ENCODE data around the gene BSDC1. TPM values are rescaled to one million over a fixed set of nuclear protein-coding genes. Genes with fewer than 3 reads are reported as not detected.

Gene BSDC1
- polyA plus RNA-seq, 1 donor from 2014 or later: 158 TPM

GRCh38 chr1:32376199-32376598 lies 18.0 kb downstream of the BSDC1 start:
- H3K4me2 ChIP-seq (ENCODE audit: low read length): no peak overlapping the region
- H3K36me3 ChIP-seq (ENCODE audit: insufficient read depth, low read length): peaks cover 6% of the 10 kb centered on the region
- H3K9me3 ChIP-seq (ENCODE audit: low read length): no peaks in the 10 kb centered on the region
- no peaks in the 10 kb centered on the region for H3K9me2 ChIP-seq (ENCODE audit: insufficient read depth, low read length)
- H3K27me3 ChIP-seq (ENCODE audit: insufficient read depth, low read depth, low read length): no peaks in the 10 kb centered on the region
- H3K9ac ChIP-seq (ENCODE audit: low read length): no peak overlapping the region
- no peaks in the 10 kb centered on the region for H4K20me1 ChIP-seq (ENCODE audit: insufficient read depth)
- H3F3A ChIP-seq (ENCODE audit: insufficient read depth, low read length, poor library complexity, severe bottlenecking): no peaks in the 10 kb centered on the region
- no peak overlapping the region for H2AFZ ChIP-seq (ENCODE audit: low read depth, low read length)
- no peak overlapping the region for H3K4me3 ChIP-seq (ENCODE audit: low read length)
- no peaks in the 10 kb centered on the region for H3K79me2 ChIP-seq (replicated peaks; ENCODE audit: insufficient read depth, low read length)
- no peak overlapping the region for H3K27ac ChIP-seq (ENCODE audit: low read length)
- TF ChIP-seq EZH2 (IDR thresholded peaks at IDR 0.05; ENCODE audit: borderline replicate concordance, insufficient read depth, low read length, poor library complexity, severe bottlenecking): no peak
- no peak for TF ChIP-seq RAD21 (conservative IDR thresholded peaks at IDR 0.05)
- TF ChIP-seq TAF1 (IDR thresholded peaks at IDR 0.05; ENCODE audit: low read depth): no peak
- TF ChIP-seq SMC3 (conservative IDR thresholded peaks at IDR 0.05; ENCODE audit: poor library complexity): no peak
- TF ChIP-seq REST (IDR thresholded peaks at IDR 0.05; ENCODE audit: borderline replicate concordance): no peak
- TF ChIP-seq POLR2AphosphoS5 (IDR thresholded peaks at IDR 0.05): no peak

- Histone ChIP-seq H3K27ac (ENCODE audit: low read length) (no peak overlapping the region), H3K36me3 (ENCODE audit: insufficient read depth, low read length) (peaks cover 6% of the 10 kb centered on the region)
- TF ChIP-seq MXI1 (conservative IDR thresholded peaks at IDR 0.05; ENCODE audit: poor library complexity, severe bottlenecking) (no peak), EZH2 (IDR thresholded peaks at IDR 0.05; ENCODE audit: borderline replicate concordance, insufficient read depth, low read length, poor library complexity, severe bottlenecking) (no peak)
Observed at GRCh38 chr1:32373996-32374592, 20.1 kb downstream of the BSDC1 start.

GRCh38 chr1:32372149-32372756 lies 22.0 kb downstream of the BSDC1 start:
- Histone ChIP-seq H3K27me3 (ENCODE audit: insufficient read depth, low read depth, low read length) (no peaks in the 10 kb centered on the region), H3K4me2 (ENCODE audit: low read length) (no peak overlapping the region), H3F3A (ENCODE audit: insufficient read depth, low read length, poor library complexity, severe bottlenecking) (no peaks in the 10 kb centered on the region), H3K36me3 (ENCODE audit: insufficient read depth, low read length) (peaks cover 6% of the 10 kb centered on the region), H3K4me3 (ENCODE audit: low read length) (no peak overlapping the region), H3K79me2 (replicated peaks; ENCODE audit: insufficient read depth, low read length) (no peaks in the 10 kb centered on the region), H3K9me3 (ENCODE audit: low read length) (no peaks in the 10 kb centered on the region), H4K20me1 (ENCODE audit: insufficient read depth) (no peaks in the 10 kb centered on the region), H3K9ac (ENCODE audit: low read length) (no peak overlapping the region), H3K9me2 (ENCODE audit: insufficient read depth, low read length) (no peaks in the 10 kb centered on the region), H3K27ac (ENCODE audit: low read length) (no peak overlapping the region), H2AFZ (ENCODE audit: low read depth, low read length) (no peak overlapping the region)
- TF ChIP-seq EP300 (conservative IDR thresholded peaks at IDR 0.05; ENCODE audit: poor library complexity, severe bottlenecking): no peak

More at GRCh38 chr1:32373996-32374592, 20.1 kb downstream of the BSDC1 start:
- Histone ChIP-seq H4K20me1 (ENCODE audit: insufficient read depth) (no peaks in the 10 kb centered on the region), H3K9me3 (ENCODE audit: low read length) (no peaks in the 10 kb centered on the region), H3K9me2 (ENCODE audit: insufficient read depth, low read length) (no peaks in the 10 kb centered on the region), H2AFZ (ENCODE audit: low read depth, low read length) (no peak overlapping the region), H3F3A (ENCODE audit: insufficient read depth, low read length, poor library complexity, severe bottlenecking) (no peaks in the 10 kb centered on the region), H3K4me3 (ENCODE audit: low read length) (no peak overlapping the region), H3K79me2 (replicated peaks; ENCODE audit: insufficient read depth, low read length) (no peaks in the 10 kb centered on the region), H3K9ac (ENCODE audit: low read length) (no peak overlapping the region), H3K4me2 (ENCODE audit: low read length) (no peak overlapping the region), H3K27me3 (ENCODE audit: insufficient read depth, low read depth, low read length) (no peaks in the 10 kb centered on the region)
